T-cell (primary cell): ENCODE measurements around the gene CEP19. TPM values are rescaled to one million over a fixed set of nuclear protein-coding genes. Genes with fewer than 3 reads are reported as not detected.
A peak's percentile ranks its signal among the peaks of the same experiment; 100 is the strongest.

Experiments
- ATAC-seq, 4 experiments: fragments of 200-7000 bp in 3 of 4; fragments of 150-1000 bp in 1 of 4; cut with Tn5 transposase; replicated peaks in 1 of 4; 1 replicate in 3 of 4; 2 replicates in 1 of 4; pipeline ENCODE4 v1.10.0; 2021; ENCODE audit warnings: moderate library complexity in 3 of 4, mild to moderate bottlenecking in 2 of 4, moderate number of reproducible peaks in 1 of 4
- CTCF ChIA-PET, 2 donors: fragments of 300-600 bp; sonication (Branson Sonifier 250); formaldehyde crosslinking; loops; one replicate each; lab custom pipeline; 2022; ENCODE audit warnings: antibody characterized with exemption in 2 of 2; lab: Charles Lee
- POLR2A ChIA-PET, 2 donors: fragments of 300-600 bp; sonication (Branson Sonifier 250); formaldehyde crosslinking; loops; one replicate each; lab custom pipeline; 2022; ENCODE audit warnings: antibody characterized with exemption in 2 of 2; lab: Charles Lee
- DNase-seq, 35 experiments: peaks; one replicate each; pipeline versions ENCODE4 v3.0.0 to v3.0.0-alpha.2; 2013 to 2023
- H3K27ac ChIP-seq: one replicate; pipeline ENCODE4 v1.5.1; 2013; ENCODE audit warnings: low read length
- H3K27me3 ChIP-seq, 2 experiments: replicated peaks in 1 of 2; 1 replicate in 1 of 2; 2 replicates in 1 of 2; pipeline versions ENCODE4 v1.6.1 to v1.7.0; 2013; ENCODE audit warnings: low read length in 1 of 2, mixed read lengths in 1 of 2; ENCODE audit not compliant: control insufficient read depth in 2 of 2, insufficient read depth in 2 of 2; ENCODE audit errors: extremely low read depth in 1 of 2
- H3K36me3 ChIP-seq, 2 donors: 1 replicate in 1 of 2; 2 replicates in 1 of 2; pipeline versions ENCODE4 v1.6.1 to v1.7.0; 2013; ENCODE audit warnings: low read length in 1 of 2; ENCODE audit not compliant: control insufficient read depth in 2 of 2, insufficient read depth in 1 of 2; ENCODE audit errors: extremely low read depth in 1 of 2
- H3K4me1 ChIP-seq, 2 experiments: 1 replicate in 1 of 2; 2 replicates in 1 of 2; pipeline versions ENCODE4 v1.6.1 to v1.7.0; 2013; ENCODE audit warnings: low read length in 2 of 2, mixed read lengths in 1 of 2; ENCODE audit not compliant: insufficient read depth in 2 of 2, control insufficient read depth in 1 of 2; ENCODE audit errors: extremely low read depth in 1 of 2
- H3K4me3 ChIP-seq, 2 donors: 1 replicate in 1 of 2; 2 replicates in 1 of 2; pipeline versions ENCODE4 v1.5.1 to v1.7.0; 2013; ENCODE audit warnings: mild to moderate bottlenecking in 2 of 2, low read length in 1 of 2, moderate library complexity in 1 of 2; ENCODE audit not compliant: control insufficient read depth in 1 of 2; ENCODE audit errors: extremely low read depth in 1 of 2
- H3K9me3 ChIP-seq: 2 replicates; pipeline ENCODE4 v1.7.0; 2013
- H3K27ac Mint-ChIP-seq, 2 donors: one replicate each; pipeline ENCODE4 v1.8.0; 2020 to 2021; ENCODE audit warnings: mild to moderate bottlenecking in 2 of 2, mixed read lengths in 2 of 2
- H3K27me3 Mint-ChIP-seq, 2 donors: one replicate each; pipeline ENCODE4 v1.8.0; 2021 to 2022; ENCODE audit warnings: mixed read lengths in 2 of 2
- H3K36me3 Mint-ChIP-seq: one replicate; pipeline ENCODE4 v1.8.0; 2021; ENCODE audit warnings: mixed read lengths
- H3K4me1 Mint-ChIP-seq, 3 donors: one replicate each; pipeline ENCODE4 v1.8.0; 2020 to 2022; ENCODE audit warnings: mixed read lengths in 3 of 3, mild to moderate bottlenecking in 1 of 3
- H3K4me3 Mint-ChIP-seq, 3 donors: one replicate each; pipeline ENCODE4 v1.8.0; 2020 to 2022; ENCODE audit warnings: mild to moderate bottlenecking in 3 of 3, mixed read lengths in 3 of 3, moderate library complexity in 3 of 3
- H3K9me3 Mint-ChIP-seq, 3 donors: one replicate each; pipeline ENCODE4 v1.8.0; 2020 to 2022; ENCODE audit warnings: mixed read lengths in 3 of 3
- WGBS: methylation state at CpG from one replicate; pipeline ENCODE4 v1.1.5; 2013; ENCODE audit warnings: missing lambda C conversion rate; ENCODE audit not compliant: insufficient coverage; 5-methylcytosine and 5-hydroxymethylcytosine counted together
- total RNA-seq, 35 experiments: library from RNA in 6 of 35; stranded (reverse) in 6 of 35; fragments of 120-200 nt in 1 of 35; gene quantifications; one replicate each; pipeline versions ENCODE4 v1.2.1 to v1.2.4 and lab custom pipeline; 2013 to 2026

Gene CEP19
- total RNA-seq, 5 donors from 2014 or later (not counting 1 experiment from before 2014, with no cell fraction given) = 1.6 to 8.5 (median 6.4) TPM

GRCh38 chr3:196712514-196713413 lies 714 bp upstream of the CEP19 start:
- POLR2A ChIA-PET = interaction anchor here in 1 of 2 donors (0.7 to 2.5 kb wide), 2 partner anchors 28 to 73 kb away, joined by 3 to 18 read pairs; partner anchors contain the start of gene PAK2
- peaks cover 3% of the 10 kb centered on the region for H3K36me3 Mint-ChIP-seq
- under 1% methylated on average over 56 of the region's 64 CpGs for WGBS
- peak overlapping the region; percentile 66 to 85 for H3K27ac Mint-ChIP-seq
- Histone ChIP-seq H3K9me3 (no peaks in the 10 kb centered on the region), H3K4me1 (peaks cover 6 to 25% of the 10 kb centered on the region in 2 experiments), H3K27me3 (no peaks in the 10 kb centered on the region), H3K4me3 (peak overlapping the region; percentile 70 to 91), H3K36me3 (no peaks in the 10 kb centered on the region), H3K27ac (peak overlapping the region; percentile 92)
- peak; percentile 51 to 68 (median 64) for ATAC-seq
- H3K4me1 Mint-ChIP-seq = peaks cover 28 to 41% (median 35%) of the 10 kb centered on the region in 3 donors
- H3K27me3 Mint-ChIP-seq = no peaks in the 10 kb centered on the region
- peak overlapping the region; percentile 79 to 85 (median 79) for H3K4me3 Mint-ChIP-seq
- CTCF ChIA-PET = interaction anchor here in 1 of 2 donors (1.0 to 1.6 kb wide), 2 partner anchors 27 to 28 kb away, joined by 4 to 5 read pairs; partner anchors contain the start of gene PAK2
- H3K9me3 Mint-ChIP-seq = no peaks in the 10 kb centered on the region
- DNase-seq = peak in 28 of 35 experiments; percentile 12 to 82 (median 56)

- H3K4me1 Mint-ChIP-seq = peaks cover 22 to 28% (median 24%) of the 10 kb centered on the region in 3 donors
- no peaks in the 10 kb centered on the region for H3K9me3 Mint-ChIP-seq
- CTCF ChIA-PET = interaction anchor here in 1 of 2 donors (1.0 to 1.1 kb wide), 2 partner anchors 14 to 96 kb away, joined by 3 read pairs; no protein-coding TSS in a partner anchor
- no peaks in the 10 kb centered on the region for H3K36me3 ChIP-seq
- no peak for DNase-seq
- no peak overlapping the region for H3K4me3 Mint-ChIP-seq
- no peak overlapping the region for H3K27ac ChIP-seq
- H3K27me3 ChIP-seq = no peaks in the 10 kb centered on the region
- peaks cover 6 to 23% of the 10 kb centered on the region in 2 experiments for H3K4me1 ChIP-seq
- WGBS = 100% methylated on average over 3 of the region's 7 CpGs
- H3K27me3 Mint-ChIP-seq = no peaks in the 10 kb centered on the region
- H3K4me3 ChIP-seq = no peak overlapping the region
- no peak overlapping the region for H3K27ac Mint-ChIP-seq
- POLR2A ChIA-PET = interaction anchor here in 1 of 2 donors (0.6 kb wide), 1 partner anchor 159 kb away, joined by 3 read pairs; the partner anchor contains the start of gene SENP5
- H3K36me3 Mint-ChIP-seq = peaks cover 5% of the 10 kb centered on the region
- H3K9me3 ChIP-seq = no peaks in the 10 kb centered on the region
- ATAC-seq = no peak
These were observed 3.6 kb downstream of the CEP19 start for GRCh38 chr3:196708467-196708866.

- Histone ChIP-seq H3K27ac (no peak overlapping the region), H3K36me3 (no peaks in the 10 kb centered on the region), H3K4me1 (peaks cover 6 to 15% of the 10 kb centered on the region in 2 experiments), H3K4me3 (no peak overlapping the region), H3K9me3 (no peaks in the 10 kb centered on the region), H3K27me3 (no peaks in the 10 kb centered on the region)
- peaks cover 5% of the 10 kb centered on the region for H3K36me3 Mint-ChIP-seq
- peaks cover 14 to 21% (median 18%) of the 10 kb centered on the region in 3 donors for H3K4me1 Mint-ChIP-seq
- ChIA-PET CTCF (interaction anchor here in 1 of 2 donors (0.5 to 1.1 kb wide), 3 partner anchors 14 to 95 kb away, joined by 3 to 5 read pairs (median 3); no protein-coding TSS in a partner anchor), POLR2A (no interaction called here)
- no peak overlapping the region for H3K27ac Mint-ChIP-seq
- DNase-seq (no peak), ATAC-seq (no peak)
- H3K27me3 Mint-ChIP-seq = no peaks in the 10 kb centered on the region
- 100% methylated on average over 2 of the region's 8 CpGs for WGBS
- no peaks in the 10 kb centered on the region for H3K9me3 Mint-ChIP-seq
- H3K4me3 Mint-ChIP-seq = no peak overlapping the region
These were observed 4.5 kb downstream of the CEP19 start for GRCh38 chr3:196707566-196707965.

- POLR2A ChIA-PET = interaction anchor here in 1 of 2 donors (0.6 kb wide), 2 partner anchors 90 to 158 kb away, joined by 3 to 9 read pairs; no protein-coding TSS in a partner anchor
- H3K36me3 ChIP-seq = no peaks in the 10 kb centered on the region
- H3K36me3 Mint-ChIP-seq = peaks cover 5% of the 10 kb centered on the region
- H3K4me3 ChIP-seq = no peak overlapping the region
- H3K4me1 ChIP-seq = peaks cover 6 to 13% of the 10 kb centered on the region in 2 experiments
- no peak overlapping the region for H3K4me3 Mint-ChIP-seq
- ATAC-seq = no peak
- H3K4me1 Mint-ChIP-seq = peaks cover 12 to 19% (median 17%) of the 10 kb centered on the region in 3 donors
- WGBS = no CpG with 5 or more reads among the region's 4 CpGs
- H3K27ac Mint-ChIP-seq = no peak overlapping the region
- H3K9me3 Mint-ChIP-seq = no peaks in the 10 kb centered on the region
- H3K27ac ChIP-seq = no peak overlapping the region
- no peaks in the 10 kb centered on the region for H3K27me3 ChIP-seq
- CTCF ChIA-PET = no interaction called here
- H3K9me3 ChIP-seq = no peaks in the 10 kb centered on the region
- DNase-seq = no peak
- H3K27me3 Mint-ChIP-seq = no peaks in the 10 kb centered on the region
These were observed 5.3 kb downstream of the CEP19 start for GRCh38 chr3:196706731-196707130.

- no peak for ATAC-seq
- CTCF ChIA-PET = no interaction called here
These were observed 5.7 kb downstream of the CEP19 start for GRCh38 chr3:196706327-196706726.

GRCh38 chr3:196700801-196701200 lies 11.2 kb downstream of the CEP19 start:
- H3K9me3 ChIP-seq = no peaks in the 10 kb centered on the region
- WGBS = 69% methylated on average over 2 of the region's 4 CpGs
- no peaks in the 10 kb centered on the region for H3K4me1 ChIP-seq
- Mint-ChIP-seq H3K9me3 (no peaks in the 10 kb centered on the region), H3K4me1 (peaks cover 0 to 4% (median 3%) of the 10 kb centered on the region in 3 donors), H3K4me3 (no peak overlapping the region), H3K27me3 (no peaks in the 10 kb centered on the region), H3K36me3 (no peaks in the 10 kb centered on the region), H3K27ac (no peak overlapping the region)
- ATAC-seq (no peak), DNase-seq (no peak)
- H3K4me3 ChIP-seq = no peak overlapping the region
- H3K27ac ChIP-seq = no peak overlapping the region
- no peaks in the 10 kb centered on the region for H3K27me3 ChIP-seq
- H3K36me3 ChIP-seq = no peaks in the 10 kb centered on the region
- CTCF ChIA-PET = no interaction called here
- POLR2A ChIA-PET = no interaction called here

More at GRCh38 chr3:196706327-196706726, 5.7 kb downstream of the CEP19 start:
- Mint-ChIP-seq H3K27ac (no peak overlapping the region), H3K27me3 (no peaks in the 10 kb centered on the region), H3K9me3 (no peaks in the 10 kb centered on the region), H3K4me1 (peaks cover 8 to 15% (median 13%) of the 10 kb centered on the region in 3 donors), H3K4me3 (no peak overlapping the region), H3K36me3 (peaks cover 5% of the 10 kb centered on the region)
- Histone ChIP-seq H3K4me1 (peaks cover 6 to 9% of the 10 kb centered on the region in 2 experiments), H3K27ac (no peak overlapping the region), H3K4me3 (no peak overlapping the region), H3K9me3 (no peaks in the 10 kb centered on the region), H3K27me3 (no peaks in the 10 kb centered on the region), H3K36me3 (no peaks in the 10 kb centered on the region)
- WGBS = no CpG with 5 or more reads among the region's 5 CpGs
- DNase-seq = no peak
- POLR2A ChIA-PET = interaction anchor here in 1 of 2 donors (0.6 kb wide), 2 partner anchors 90 to 159 kb away, joined by 3 to 9 read pairs; no protein-coding TSS in a partner anchor
